ENCODE data around the gene VN1R5.

DNA sequence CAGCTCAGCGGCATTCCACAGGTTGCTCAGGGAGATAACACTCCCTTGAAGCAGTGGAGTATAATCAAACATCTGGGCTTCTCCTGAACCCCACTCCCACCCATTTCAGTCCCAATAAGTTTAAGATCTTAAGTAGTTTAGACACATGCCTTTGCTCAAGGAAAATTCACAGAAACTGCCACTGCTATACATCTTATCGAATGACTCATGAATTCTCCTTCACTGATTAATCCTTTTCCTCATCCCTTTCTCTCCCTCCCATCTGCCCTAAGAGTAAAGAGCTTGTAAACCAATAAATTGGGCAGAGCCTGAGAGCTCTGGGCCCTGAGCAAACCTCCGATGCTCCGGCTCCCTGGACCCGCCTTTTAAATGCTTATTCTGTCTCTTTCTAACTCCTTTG, 10.2 kb downstream of the VN1R5 start:
- TF ChIP-seq, protein P1, sequence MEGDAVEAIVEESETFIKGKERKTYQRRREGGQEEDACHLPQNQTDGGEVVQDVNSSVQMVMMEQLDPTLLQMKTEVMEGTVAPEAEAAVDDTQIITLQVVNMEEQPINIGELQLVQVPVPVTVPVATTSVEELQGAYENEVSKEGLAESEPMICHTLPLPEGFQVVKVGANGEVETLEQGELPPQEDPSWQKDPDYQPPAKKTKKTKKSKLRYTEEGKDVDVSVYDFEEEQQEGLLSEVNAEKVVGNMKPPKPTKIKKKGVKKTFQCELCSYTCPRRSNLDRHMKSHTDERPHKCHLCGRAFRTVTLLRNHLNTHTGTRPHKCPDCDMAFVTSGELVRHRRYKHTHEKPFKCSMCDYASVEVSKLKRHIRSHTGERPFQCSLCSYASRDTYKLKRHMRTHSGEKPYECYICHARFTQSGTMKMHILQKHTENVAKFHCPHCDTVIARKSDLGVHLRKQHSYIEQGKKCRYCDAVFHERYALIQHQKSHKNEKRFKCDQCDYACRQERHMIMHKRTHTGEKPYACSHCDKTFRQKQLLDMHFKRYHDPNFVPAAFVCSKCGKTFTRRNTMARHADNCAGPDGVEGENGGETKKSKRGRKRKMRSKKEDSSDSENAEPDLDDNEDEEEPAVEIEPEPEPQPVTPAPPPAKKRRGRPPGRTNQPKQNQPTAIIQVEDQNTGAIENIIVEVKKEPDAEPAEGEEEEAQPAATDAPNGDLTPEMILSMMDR (tag by site-specific recombination; IDR thresholded peaks at IDR 0.05), result no peak
- no peak for TF ChIP-seq ZNF274 (IDR thresholded peaks at IDR 0.05; ENCODE audit: low read length)
- no peak for TF ChIP-seq ZNF274 (tag by site-specific recombination; IDR thresholded peaks at IDR 0.05; ENCODE audit: borderline replicate concordance)
- TF ChIP-seq SETDB1 (IDR thresholded peaks at IDR 0.05; ENCODE audit: insufficient read length, low read length), result no peak

Data from HEK293 (cell line).